Keratinocyte (primary cell): Measurements from ENCODE around the gene CXCL10. TPM values are rescaled to one million over a fixed set of nuclear protein-coding genes. Genes with fewer than 3 reads are reported as not detected.

ENCODE experiments used
- DNase-seq: peaks from one replicate; pipeline ENCODE4 v3.0.0-alpha.2; 2011; ENCODE audit warnings: low read depth, missing footprints, low spot score
- FAIRE-seq: peaks from 2 replicates; lab custom pipeline; 2011; peaks lifted over from hg19 to GRCh38; lab: Jason Lieb, UNC
- H2AFZ ChIP-seq: 2 replicates; pipeline ENCODE4 v1.6.0; 2012; ENCODE audit warnings: low read length, control low read depth, inconsistent platforms; ENCODE audit not compliant: control insufficient read depth
- H3K27ac ChIP-seq: 2 replicates; pipeline ENCODE4 v1.5.1; 2011; ENCODE audit warnings: low read length; ENCODE audit not compliant: control insufficient read depth, insufficient read depth
- H3K27me3 ChIP-seq: 3 replicates; pipeline ENCODE4 v1.6.0; 2011; ENCODE audit warnings: low read length; ENCODE audit not compliant: control insufficient read depth, insufficient read depth; ENCODE audit errors: extremely low read depth
- H3K36me3 ChIP-seq, 2 experiments: 2 replicates in 1 of 2; 3 replicates in 1 of 2; pipeline ENCODE4 v1.5.1; 2011; ENCODE audit warnings: low read length in 2 of 2, mild to moderate bottlenecking in 1 of 2; ENCODE audit not compliant: control insufficient read depth in 2 of 2, insufficient read depth in 2 of 2; ENCODE audit errors: extremely low read depth in 1 of 2
- H3K4me1 ChIP-seq: 3 replicates; pipeline ENCODE4 v1.5.1; 2011; ENCODE audit warnings: low read length; ENCODE audit not compliant: control insufficient read depth, insufficient read depth; ENCODE audit errors: extremely low read depth
- H3K4me2 ChIP-seq: 3 replicates; pipeline ENCODE4 v1.6.0; 2011; ENCODE audit warnings: low read depth, low read length; ENCODE audit not compliant: control insufficient read depth, insufficient read depth; ENCODE audit errors: extremely low read depth
- H3K4me3 ChIP-seq, 3 experiments: fragments of 200-600 bp in 1 of 3; sonication (generic) in 1 of 3; 2 replicates in 2 of 3; 3 replicates in 1 of 3; pipeline ENCODE4 v1.5.1; 2011 to 2016; ENCODE audit warnings: low read length in 3 of 3, mild to moderate bottlenecking in 3 of 3, control low read depth in 2 of 3, inconsistent platforms in 1 of 3, low read depth in 1 of 3, mixed read lengths in 1 of 3, mixed run types in 1 of 3, moderate library complexity in 1 of 3; ENCODE audit not compliant: control insufficient read depth in 2 of 3, insufficient read depth in 2 of 3; ENCODE audit errors: extremely low read depth in 1 of 3
- H3K79me2 ChIP-seq: 2 replicates; pipeline ENCODE4 v1.6.0; 2012; ENCODE audit warnings: low read length; ENCODE audit not compliant: control insufficient read depth, insufficient read depth
- H3K9ac ChIP-seq: 3 replicates; pipeline ENCODE4 v1.6.0; 2011; ENCODE audit warnings: low read length; ENCODE audit not compliant: control insufficient read depth, insufficient read depth; ENCODE audit errors: extremely low read depth
- H3K9me1 ChIP-seq: 3 replicates; pipeline ENCODE4 v1.6.0; 2011; ENCODE audit warnings: low read length; ENCODE audit not compliant: control insufficient read depth, insufficient read depth; ENCODE audit errors: extremely low read depth
- H3K9me3 ChIP-seq: 2 replicates; pipeline ENCODE4 v1.5.1; 2012; ENCODE audit warnings: low read depth, low read length; ENCODE audit not compliant: control insufficient read depth
- H4K20me1 ChIP-seq: 3 replicates; pipeline ENCODE4 v1.6.0; 2011; ENCODE audit warnings: low read length; ENCODE audit not compliant: control insufficient read depth, insufficient read depth; ENCODE audit errors: extremely low read depth
- CTCF ChIP-seq, 3 experiments: IDR thresholded peaks in 1 of 3; conservative IDR thresholded peaks in 1 of 3; optimal IDR thresholded peaks in 1 of 3; 2 replicates in 2 of 3; 3 replicates in 1 of 3; pipeline versions ENCODE3 to v1.5.1; 2011; ENCODE audit warnings: low read length in 3 of 3, mild to moderate bottlenecking in 3 of 3, moderate library complexity in 2 of 3, control low read depth in 1 of 3, inconsistent platforms in 1 of 3; ENCODE audit not compliant: insufficient read depth in 2 of 3; ENCODE audit errors: extremely low read depth in 1 of 3
- EZH2 ChIP-seq: IDR thresholded peaks from one replicate; pipeline ENCODE4 v1.6.1; 2012; ENCODE audit warnings: inconsistent platforms, mild to moderate bottlenecking, low read length, moderate library complexity
- dilution Hi-C: fragments of 300-500 bp; cut with MboI; formaldehyde crosslinking; loops from one replicate; pipeline ENCODE4 v1.7.0; 2020; ENCODE audit warnings: low sequenced_read_pairs; ENCODE audit not compliant: extremely low pct_ligation_motif_present
- polyA plus RNA-seq, 5 experiments: library from polyadenylated mRNA; depleted of rRNA in 3 of 5; stranded (reverse) in 3 of 5; stranded (forward) in 1 of 5; unstranded in 1 of 5; fragments of >200 nt; gene quantifications; 1 replicate in 1 of 5; 2 replicates in 3 of 5; 3 replicates in 1 of 5; pipeline versions ENCODE4 v1.2.1 to v1.2.3, GENCODE V29; 2011 to 2012; ENCODE audit warnings: missing spikeins in 2 of 5, low read depth in 1 of 5, low replicate concordance in 1 of 5

Gene CXCL10
- polyA plus RNA-seq, 1 donor (not counting 4 experiments of a cell fraction or from before 2014, with no cell fraction given): 0.72 TPM

GRCh38 chr4:76029300-76029699, 6.0 kb upstream of the CXCL10 start:
- FAIRE-seq: no peak
- peaks cover 7% of the 10 kb centered on the region for H3K4me1 ChIP-seq
- no peaks in the 10 kb centered on the region for H3K9me3 ChIP-seq
- no peak overlapping the region for H3K9ac ChIP-seq
- no peaks in the 10 kb centered on the region for H3K27me3 ChIP-seq
- TF ChIP-seq CTCF (optimal IDR thresholded peaks at IDR 0.05 in 1 of 3, IDR thresholded peaks at IDR 0.05 in 1 of 3, conservative IDR thresholded peaks at IDR 0.05 in 1 of 3; ENCODE audit: extremely low read depth in 1 of 3, insufficient read depth in 2 of 3, low read length in 3 of 3) (no peak), EZH2 (no peak)
- H2AFZ ChIP-seq: no peak overlapping the region
- H3K79me2 ChIP-seq: no peaks in the 10 kb centered on the region
- no peak overlapping the region for H3K27ac ChIP-seq
- H4K20me1 ChIP-seq: no peaks in the 10 kb centered on the region
- H3K9me1 ChIP-seq: no peaks in the 10 kb centered on the region
- no peak overlapping the region for H3K4me3 ChIP-seq
- dilution Hi-C loops: no loop called here
- no peak for DNase-seq
- no peak overlapping the region for H3K4me2 ChIP-seq
- H3K36me3 ChIP-seq: no peaks in the 10 kb centered on the region

DNA sequence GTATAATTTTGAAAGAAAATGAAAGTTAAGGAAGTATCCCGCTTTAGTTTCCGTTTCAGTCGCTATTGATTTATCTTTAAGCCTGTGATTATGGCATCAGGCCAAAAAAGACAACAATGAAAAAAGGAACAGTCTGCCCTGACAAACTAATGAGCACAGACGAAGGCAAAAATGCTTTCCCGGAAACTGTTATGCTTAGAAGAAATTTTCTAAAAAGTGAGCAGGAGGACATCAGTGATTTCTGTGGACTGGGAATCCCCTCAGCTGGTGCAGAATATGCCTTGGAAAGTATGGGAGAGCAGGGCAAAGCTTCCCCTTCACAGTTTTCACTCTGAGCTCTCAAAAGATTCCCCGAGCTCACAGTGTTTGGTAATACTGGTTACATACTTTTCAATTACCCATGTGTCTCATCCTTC, 5.1 kb upstream of the CXCL10 start:
- Histone ChIP-seq H3K27ac (no peak overlapping the region), H3K4me1 (peaks cover 7% of the 10 kb centered on the region), H3K4me3 (peak overlapping the region in 2 of 3 experiments; percentile 38 to 60), H3K79me2 (no peaks in the 10 kb centered on the region), H3K27me3 (no peaks in the 10 kb centered on the region), H3K36me3 (no peaks in the 10 kb centered on the region), H3K9me3 (no peaks in the 10 kb centered on the region), H3K4me2 (peak overlapping the region; percentile 90), H3K9ac (peak overlapping the region; percentile 15), H4K20me1 (no peaks in the 10 kb centered on the region), H3K9me1 (no peaks in the 10 kb centered on the region), H2AFZ (peak overlapping the region; percentile 97)
- dilution Hi-C loops: no loop called here
- DNase-seq (no peak), FAIRE-seq (peak; percentile 39)
- no peak for TF ChIP-seq CTCF (optimal IDR thresholded peaks at IDR 0.05 in 1 of 3, IDR thresholded peaks at IDR 0.05 in 1 of 3, conservative IDR thresholded peaks at IDR 0.05 in 1 of 3; ENCODE audit: extremely low read depth in 1 of 3, insufficient read depth in 2 of 3, low read length in 3 of 3)
- TF ChIP-seq EZH2: no peak
